ENCODE measurements around the gene PIP5K1A.

GRCh38 chr1:151242442-151242841, 44.1 kb downstream of the PIP5K1A start:
- no peak for TF ChIP-seq CTCF (IDR thresholded peaks at IDR 0.05; ENCODE audit: insufficient read depth, low read length, poor library complexity, severe bottlenecking)
- TF ChIP-seq EZH2phosphoT487 (conservative IDR thresholded peaks at IDR 0.05; ENCODE audit: low read length), result no peak
